OCI-LY1 (cell line): ENCODE measurements around the gene TRMU.

Experiments
- CTCF ChIP-seq: fragments of 200-600 bp; sonication (generic), shearing (Covaris generic); IDR thresholded peaks from 2 replicates; pipeline ENCODE4 v1.5.1; 2017; ENCODE audit warnings: mild to moderate bottlenecking, antibody characterized with exemption, low read length, moderate library complexity, mixed read lengths
- EZH2 ChIP-seq: fragments of 200-600 bp; sonication (generic), shearing (Covaris generic); IDR thresholded peaks from 2 replicates; pipeline ENCODE4 v1.8.0; 2017; ENCODE audit warnings: borderline replicate concordance, mixed run types, mild to moderate bottlenecking, antibody characterized with exemption, low read length, moderate library complexity, mixed read lengths

- no peak for TF ChIP-seq CTCF
- no peak for TF ChIP-seq EZH2
These were observed 21.3 kb downstream of the TRMU start for GRCh38 chr22:46356496-46357480.
